Esophagus muscularis mucosa (tissue), 4 donors: ENCODE results near the gene KTN1.

ENCODE experiments used
- EP300 ChIP-seq: sonication (generic); formaldehyde crosslinking; IDR thresholded peaks from one replicate; pipeline ENCODE4 v1.6.1; 2017; ENCODE audit warnings: antibody characterized with exemption
- POLR2A ChIP-seq: fragments of 450-650 bp; IDR thresholded peaks from one replicate; pipeline ENCODE4 v1.6.1; 2017; ENCODE audit warnings: antibody characterized with exemption, moderate library complexity, mild to moderate bottlenecking, low read depth
- POLR2AphosphoS5 ChIP-seq, 2 donors: sonication (generic); formaldehyde crosslinking; IDR thresholded peaks; one replicate each; pipeline ENCODE4 v1.6.1; 2017; ENCODE audit warnings: antibody characterized with exemption in 2 of 2
- TF ChIP-seq, protein P1 (sequence below), 3 experiments: fragments of 200-600 bp in 2 of 3; fragments of 450-650 bp in 1 of 3; sonication (generic) in 2 of 3; IDR thresholded peaks; one replicate each; pipeline ENCODE4 v1.5.1; 2017 to 2019; ENCODE audit warnings: antibody characterized with exemption in 3 of 3, mild to moderate bottlenecking in 2 of 3, moderate library complexity in 1 of 3

DNA sequence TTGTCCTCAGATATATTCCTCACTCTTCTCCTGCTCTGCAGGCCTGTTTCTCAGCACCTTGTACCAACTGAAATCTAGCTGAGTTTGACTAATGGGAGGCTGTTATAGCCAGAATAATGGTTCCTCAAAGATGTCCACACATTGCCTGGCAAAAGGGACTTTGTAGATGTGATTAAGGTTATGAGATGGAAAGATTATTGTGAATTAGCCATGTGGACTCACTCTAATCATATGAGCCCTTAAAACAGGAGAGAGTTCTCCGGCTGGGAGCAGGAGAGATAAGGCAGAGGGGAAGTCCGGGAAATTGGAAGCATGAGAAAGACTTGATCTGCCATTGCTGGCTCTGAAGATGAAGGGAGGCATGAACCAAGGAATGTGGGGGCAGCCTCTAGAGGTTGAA lies 40.0 kb upstream of the KTN1 start:
- no peak for TF ChIP-seq POLR2A
- TF ChIP-seq, protein P1, sequence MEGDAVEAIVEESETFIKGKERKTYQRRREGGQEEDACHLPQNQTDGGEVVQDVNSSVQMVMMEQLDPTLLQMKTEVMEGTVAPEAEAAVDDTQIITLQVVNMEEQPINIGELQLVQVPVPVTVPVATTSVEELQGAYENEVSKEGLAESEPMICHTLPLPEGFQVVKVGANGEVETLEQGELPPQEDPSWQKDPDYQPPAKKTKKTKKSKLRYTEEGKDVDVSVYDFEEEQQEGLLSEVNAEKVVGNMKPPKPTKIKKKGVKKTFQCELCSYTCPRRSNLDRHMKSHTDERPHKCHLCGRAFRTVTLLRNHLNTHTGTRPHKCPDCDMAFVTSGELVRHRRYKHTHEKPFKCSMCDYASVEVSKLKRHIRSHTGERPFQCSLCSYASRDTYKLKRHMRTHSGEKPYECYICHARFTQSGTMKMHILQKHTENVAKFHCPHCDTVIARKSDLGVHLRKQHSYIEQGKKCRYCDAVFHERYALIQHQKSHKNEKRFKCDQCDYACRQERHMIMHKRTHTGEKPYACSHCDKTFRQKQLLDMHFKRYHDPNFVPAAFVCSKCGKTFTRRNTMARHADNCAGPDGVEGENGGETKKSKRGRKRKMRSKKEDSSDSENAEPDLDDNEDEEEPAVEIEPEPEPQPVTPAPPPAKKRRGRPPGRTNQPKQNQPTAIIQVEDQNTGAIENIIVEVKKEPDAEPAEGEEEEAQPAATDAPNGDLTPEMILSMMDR (IDR thresholded peaks at IDR 0.05): no peak
- no peak for TF ChIP-seq EP300
- TF ChIP-seq POLR2AphosphoS5 (IDR thresholded peaks at IDR 0.05): no peak
